HCT116 (cell line): Measurements from ENCODE around the gene RANGAP1. TPM values are rescaled to one million over a fixed set of nuclear protein-coding genes. Genes with fewer than 3 reads are reported as not detected.

Experiments used
- ATAC-seq: fragments of 200-7000 bp; cut with Tn5 transposase; 2 replicates; pipeline ENCODE4 v1.9.1; 2020; ENCODE audit warnings: mild to moderate bottlenecking, moderate library complexity
- BruUV-seq: library from RNA; stranded (reverse); fragments of 400-500 nt; replicated peaks from 2 replicates; lab custom pipeline; 2021; lab: Mats Ljungman, UMichigan
- CTCF ChIA-PET: fragments of 300-600 bp; sonication (Branson Sonifier 250); formaldehyde crosslinking; loops from one replicate; lab custom pipeline; 2021; ENCODE audit warnings: antibody characterized with exemption; lab: Charles Lee
- POLR2A ChIA-PET: fragments of 300-600, 350-600 bp; sonication (Branson Sonifier 250); formaldehyde crosslinking; loops from one replicate; lab custom pipeline; 2021; ENCODE audit warnings: antibody characterized with exemption; lab: Charles Lee
- RAD21 ChIA-PET, 2 experiments: fragments of 300-600 bp; sonication (Branson Sonifier 250); formaldehyde crosslinking; loops; one replicate each; lab custom pipeline; 2023; ENCODE audit warnings: low total read pairs in 2 of 2; ENCODE audit not compliant: uncharacterized antibody in 2 of 2, unreplicated experiment in 2 of 2, low non-redundant PET in 1 of 2; lab: Charles Lee
- DNase-seq: peaks from one replicate; pipeline ENCODE4 v3.0.0-alpha.2; 2010; ENCODE audit warnings: low read depth, low spot score
- H2AFZ ChIP-seq: fragments of 200-600 bp; shearing (Covaris generic), sonication (generic); 2 replicates; pipeline ENCODE4 v1.6.1; 2017; ENCODE audit warnings: low read depth, mixed run types, mixed read lengths, antibody characterized with exemption, low read length; ENCODE audit not compliant: poor library complexity, severe bottlenecking
- H3K27ac ChIP-seq: 2 replicates; pipeline ENCODE4 v1.5.1; 2012; ENCODE audit warnings: low read depth, low read length
- H3K27me3 ChIP-seq: fragments of 200-600 bp; sonication (generic); 2 replicates; pipeline ENCODE4 v1.6.1; 2016; ENCODE audit warnings: mixed run types, low read length, mixed read lengths; ENCODE audit not compliant: insufficient read depth
- H3K36me3 ChIP-seq, 2 experiments: fragments of 200-500 bp in 1 of 2; fragments of 200-600 bp in 1 of 2; sonication (Bioruptor generic) in 1 of 2; sonication (generic) in 1 of 2; 2 replicates each; pipeline versions ENCODE4 v1.5.1 to v1.6.1; 2014 to 2016; ENCODE audit warnings: low read length in 2 of 2, inconsistent platforms in 1 of 2, mixed read lengths in 1 of 2, mixed run types in 1 of 2; ENCODE audit not compliant: insufficient read depth in 2 of 2, control insufficient read depth in 1 of 2
- H3K4me1 ChIP-seq, 2 experiments: fragments of 200-600 bp in 1 of 2; sonication (generic) in 1 of 2; 2 replicates each; pipeline versions ENCODE4 v1.5.1 to v1.6.1; 2012 to 2017; ENCODE audit warnings: low read length in 2 of 2, inconsistent platforms in 1 of 2, mild to moderate bottlenecking in 1 of 2, mixed read lengths in 1 of 2, mixed run types in 1 of 2, moderate library complexity in 1 of 2; ENCODE audit not compliant: insufficient read depth in 2 of 2, control insufficient read depth in 1 of 2
- H3K4me2 ChIP-seq: fragments of 200-600 bp; sonication (generic); 2 replicates; pipeline ENCODE4 v1.6.1; 2017; ENCODE audit warnings: mixed run types, low read length, mixed read lengths
- H3K4me3 ChIP-seq, 2 experiments: fragments of 200-600 bp in 1 of 2; sonication (generic) in 1 of 2; replicated peaks in 1 of 2; 2 replicates each; pipeline ENCODE4 v1.5.1; 2011 to 2016; ENCODE audit warnings: low read length in 2 of 2, control low read depth in 1 of 2, low read depth in 1 of 2, mild to moderate bottlenecking in 1 of 2, mixed read lengths in 1 of 2, mixed run types in 1 of 2
- H3K79me2 ChIP-seq: fragments of 200-600 bp; sonication (generic); 2 replicates; pipeline ENCODE4 v1.6.1; 2017; ENCODE audit warnings: mild to moderate bottlenecking, mixed run types, low read length, moderate library complexity, mixed read lengths; ENCODE audit not compliant: insufficient read depth
- H3K9ac ChIP-seq: fragments of 200-600 bp; sonication (generic); 2 replicates; pipeline ENCODE4 v1.6.1; 2016; ENCODE audit warnings: low read length, mixed read lengths
- H3K9me2 ChIP-seq: fragments of 200-600 bp; sonication (generic), shearing (Covaris generic); 2 replicates; pipeline ENCODE4 v1.6.1; 2017; ENCODE audit warnings: mixed run types, mild to moderate bottlenecking, moderate library complexity; ENCODE audit not compliant: insufficient read depth
- H3K9me3 ChIP-seq, 2 experiments: fragments of 200-500 bp in 1 of 2; fragments of 200-600 bp in 1 of 2; sonication (Bioruptor generic) in 1 of 2; sonication (generic) in 1 of 2; 2 replicates each; pipeline ENCODE4 v1.6.1; 2014 to 2017; ENCODE audit warnings: low read length in 2 of 2, mixed read lengths in 2 of 2, inconsistent platforms in 1 of 2, low read depth in 1 of 2, mild to moderate bottlenecking in 1 of 2, mixed run types in 1 of 2, moderate library complexity in 1 of 2; ENCODE audit not compliant: control insufficient read depth in 1 of 2, insufficient read depth in 1 of 2
- H4K20me1 ChIP-seq: fragments of 200-600 bp; sonication (generic), shearing (Covaris generic); 2 replicates; pipeline ENCODE4 v1.6.1; 2017; ENCODE audit warnings: mixed run types, mild to moderate bottlenecking, moderate library complexity; ENCODE audit not compliant: insufficient read depth
- CEBPB ChIP-seq: IDR thresholded peaks from 2 replicates; pipeline ENCODE4 v1.6.1; 2012; ENCODE audit warnings: low read depth
- EZH2 ChIP-seq: fragments of 200-600 bp; sonication (generic); IDR thresholded peaks from 2 replicates; pipeline ENCODE4 v1.6.1; 2017; ENCODE audit warnings: antibody characterized with exemption, mixed run types
- EZH2phosphoT487 ChIP-seq: fragments of 200-600 bp; IDR thresholded peaks from 2 replicates; pipeline ENCODE4 v1.6.1; 2018; ENCODE audit warnings: antibody characterized with exemption, borderline replicate concordance
- FOSL1 ChIP-seq: IDR thresholded peaks from 2 replicates; pipeline ENCODE4 v1.6.1; 2012; ENCODE audit warnings: low read depth
- POLR2A ChIP-seq: IDR thresholded peaks from 2 replicates; pipeline ENCODE4 v1.7.0; 2011; ENCODE audit warnings: borderline replicate concordance; ENCODE audit not compliant: insufficient read depth, insufficient read length; ENCODE audit errors: extremely low read depth
- POLR2AphosphoS5 ChIP-seq: IDR thresholded peaks from 2 replicates; pipeline ENCODE4 v1.6.1; 2011; ENCODE audit warnings: mild to moderate bottlenecking, low read depth, low read length, moderate library complexity
- REST ChIP-seq: IDR thresholded peaks from 2 replicates; pipeline ENCODE4 v1.6.1; 2012; ENCODE audit warnings: low read depth
- SP1 ChIP-seq: IDR thresholded peaks from 2 replicates; pipeline ENCODE4 v1.6.1; 2012; ENCODE audit warnings: low read depth
- SRF ChIP-seq: IDR thresholded peaks from 2 replicates; pipeline ENCODE4 v1.6.1; 2012; ENCODE audit warnings: low read depth
- YY1 ChIP-seq: IDR thresholded peaks from 2 replicates; pipeline ENCODE4 v1.6.1; 2011; ENCODE audit warnings: low read length, low read depth, moderate library complexity, mild to moderate bottlenecking; ENCODE audit not compliant: insufficient replicate concordance; ENCODE audit errors: extremely low read depth
- ZFX ChIP-seq: fragments of 450-650 bp; IDR thresholded peaks from 2 replicates; pipeline ENCODE4 v1.6.1; 2017
- intact Hi-C: fragments of 100-400 bp; cut with micrococcal nuclease; formaldehyde crosslinking; loops from 2 replicates; pipeline ENCODE4 v1.10.0; 2022
- total RNA-seq: library from RNA; stranded (reverse); gene quantifications from one replicate; pipeline ENCODE4 v1.2.1, GENCODE V29; 2021; ENCODE audit not compliant: unreplicated experiment

The RANGAP1 gene
- total RNA-seq, 1 experiment from 2014 or later: 121 TPM

- ChIA-PET POLR2A (no interaction called here), RAD21 (interaction anchor here in 1 of 2 experiments (2.1 kb wide), 1 partner anchor 316 kb away, joined by 13 read pairs; no protein-coding TSS in a partner anchor), CTCF (no interaction called here)
- ATAC-seq: no peak
- peaks cover 11 to 13% of the 10 kb centered on the region in 2 experiments; a peak in 3 of 4 replicates for H3K4me1 ChIP-seq
- TF ChIP-seq POLR2A (no peak), CEBPB (no peak), EZH2phosphoT487 (no peak), FOSL1 (no peak), POLR2AphosphoS5 (no peak), SRF (no peak), YY1 (no peak), REST (no peak), SP1 (no peak), ZFX (no peak), EZH2 (no peak)
- H3K4me2 ChIP-seq: no peak overlapping the region
- H4K20me1 ChIP-seq: peaks cover 4% of the 10 kb centered on the region; the same call in 1 of the 2 replicates
- H3K79me2 ChIP-seq: no peaks in the 10 kb centered on the region
- no peak overlapping the region for H3K27ac ChIP-seq
- intact Hi-C loops: no loop called here
- no peak for DNase-seq
- BruUV-seq: no TSS peak
- H2AFZ ChIP-seq: no peak overlapping the region
- no peaks in the 10 kb centered on the region for H3K9me2 ChIP-seq
- H3K4me3 ChIP-seq: no peak overlapping the region
- H3K9me3 ChIP-seq: no peaks in the 10 kb centered on the region
- no peaks in the 10 kb centered on the region for H3K27me3 ChIP-seq
- H3K9ac ChIP-seq: no peak overlapping the region
- no peaks in the 10 kb centered on the region for H3K36me3 ChIP-seq
These were observed 47.2 kb downstream of the RANGAP1 start for GRCh38 chr22:41238570-41239442.
